ENCODE measurements around the gene ZBTB46. TPM values are rescaled to one million over a fixed set of nuclear protein-coding genes. Genes with fewer than 3 reads are reported as not detected.
"Not testable (repeated sequence)": the region's sequence is repeated elsewhere in the genome, so short reads cannot be mapped to it uniquely, and the experiment has no call there.

ZBTB46 gene
- total RNA-seq, 1 donor from 2014 or later: 11.7 TPM

DNA sequence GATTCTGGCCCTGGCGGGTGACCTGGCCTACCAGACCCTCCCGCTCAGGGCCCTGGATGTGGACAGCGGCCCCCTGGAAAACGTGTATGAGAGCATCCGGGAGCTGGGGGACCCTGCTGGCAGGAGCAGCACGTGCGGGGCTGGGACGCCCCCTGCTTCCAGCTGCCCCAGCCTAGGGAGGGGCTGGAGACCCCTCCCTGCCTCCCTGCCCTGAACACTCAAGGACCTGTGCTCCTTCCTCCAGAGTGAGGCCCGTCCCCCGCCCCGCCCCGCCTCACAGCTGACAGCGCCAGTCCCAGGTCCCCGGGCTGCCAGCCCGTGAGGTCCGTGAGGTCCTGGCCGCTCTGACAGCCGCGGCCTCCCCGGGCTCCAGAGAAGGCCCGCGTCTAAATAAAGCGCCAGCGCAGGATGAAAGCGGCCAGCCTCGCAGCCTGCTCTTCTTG is 92.4 kb downstream of the ZBTB46 start:
- DNase-seq (ENCODE audit: extremely low read depth, low read depth, low spot score): no peak

DNA sequence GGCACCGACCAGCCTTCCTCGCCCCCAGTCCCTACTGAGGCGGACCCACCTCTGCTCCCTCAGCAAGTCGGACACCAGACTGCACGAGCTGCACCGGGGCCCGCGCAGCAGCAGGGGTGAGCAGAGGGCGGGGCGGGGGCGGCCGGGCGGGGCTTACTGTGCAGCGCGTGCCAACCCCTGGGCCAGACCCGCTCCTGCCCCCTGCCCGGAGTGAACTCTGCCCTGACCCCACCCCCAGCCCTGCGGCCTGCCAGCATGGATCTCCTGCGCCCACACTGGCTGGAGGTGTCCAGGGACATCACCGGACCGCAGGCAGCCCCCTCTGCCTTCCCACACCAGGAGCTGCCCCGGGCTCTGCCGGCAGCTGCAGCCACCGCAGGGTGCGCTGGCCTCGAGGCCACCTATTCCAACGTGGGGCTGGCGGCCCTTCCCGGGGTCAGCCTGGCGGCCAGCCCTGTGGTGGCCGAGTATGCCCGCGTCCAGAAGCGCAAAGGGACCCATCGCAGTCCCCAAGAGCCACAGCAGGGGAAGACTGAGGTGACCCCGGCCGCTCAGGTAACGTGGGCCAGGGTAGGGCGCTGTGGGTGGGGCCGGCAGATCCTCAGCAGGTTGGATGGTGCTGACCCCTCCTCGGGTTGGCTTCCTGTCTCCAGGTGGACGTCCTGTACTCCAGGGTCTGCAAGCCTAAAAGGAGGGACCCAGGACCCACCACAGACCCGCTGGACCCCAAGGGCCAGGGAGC is 92.9 kb downstream of the ZBTB46 start:
- no peak for DNase-seq (ENCODE audit: extremely low read depth, low read depth, low spot score)

DNA sequence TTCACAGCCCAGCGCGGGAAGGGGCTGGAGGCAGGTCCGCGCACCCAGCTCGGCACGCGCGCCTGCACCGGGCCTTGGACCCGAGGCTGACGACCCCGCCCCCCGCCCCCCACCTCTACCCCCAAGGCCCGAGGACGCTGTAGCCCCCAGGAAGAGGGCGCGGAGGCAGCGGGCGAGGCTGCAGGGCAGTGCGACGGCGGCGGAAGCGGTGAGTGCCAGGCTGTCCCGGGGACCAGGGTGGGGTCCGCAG is 93.4 kb downstream of the ZBTB46 start:
- DNase-seq (ENCODE audit: extremely low read depth, low read depth, low spot score): no peak

DNA sequence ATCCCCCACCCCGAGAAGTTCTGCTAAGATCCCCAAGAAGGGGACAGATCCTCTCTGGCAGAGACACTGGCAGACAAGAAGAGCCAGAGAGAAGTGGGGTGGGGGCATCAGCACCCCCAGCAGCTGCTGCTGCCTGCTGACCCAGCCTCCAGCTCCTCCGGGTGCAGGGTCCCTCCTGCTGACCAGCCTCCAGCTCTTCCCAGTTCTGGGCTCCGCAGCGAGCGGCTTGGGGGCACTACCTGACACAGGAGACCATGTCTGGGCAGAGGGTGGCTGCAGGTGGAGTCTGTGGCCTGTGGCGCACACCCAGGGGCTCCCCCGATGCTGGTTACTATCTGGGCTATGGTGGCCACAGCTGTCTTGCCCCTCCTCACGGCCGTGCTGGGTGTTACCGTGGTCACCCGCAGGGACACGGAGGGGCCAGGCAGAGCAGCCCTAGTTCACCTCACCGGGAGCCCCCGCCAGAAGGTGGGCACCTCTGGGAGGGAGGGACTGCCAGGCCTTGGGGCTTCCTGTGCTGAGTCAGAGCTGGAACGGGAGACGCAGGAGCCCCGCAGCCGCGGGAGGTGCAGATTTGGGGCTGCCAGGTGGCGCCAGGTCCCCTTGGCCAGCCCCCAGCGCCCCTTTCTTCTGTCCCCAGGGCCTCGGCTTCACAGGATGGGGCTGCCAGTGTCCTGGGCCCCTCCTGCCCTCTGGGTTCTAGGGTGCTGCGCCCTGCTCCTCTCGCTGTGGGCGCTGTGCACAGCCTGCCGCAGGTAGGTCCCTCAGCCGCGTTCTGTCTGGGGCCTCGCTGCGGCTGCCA is 94.0 kb downstream of the ZBTB46 start:
- DNase-seq (ENCODE audit: extremely low read depth, low read depth, low spot score): no peak

DNA sequence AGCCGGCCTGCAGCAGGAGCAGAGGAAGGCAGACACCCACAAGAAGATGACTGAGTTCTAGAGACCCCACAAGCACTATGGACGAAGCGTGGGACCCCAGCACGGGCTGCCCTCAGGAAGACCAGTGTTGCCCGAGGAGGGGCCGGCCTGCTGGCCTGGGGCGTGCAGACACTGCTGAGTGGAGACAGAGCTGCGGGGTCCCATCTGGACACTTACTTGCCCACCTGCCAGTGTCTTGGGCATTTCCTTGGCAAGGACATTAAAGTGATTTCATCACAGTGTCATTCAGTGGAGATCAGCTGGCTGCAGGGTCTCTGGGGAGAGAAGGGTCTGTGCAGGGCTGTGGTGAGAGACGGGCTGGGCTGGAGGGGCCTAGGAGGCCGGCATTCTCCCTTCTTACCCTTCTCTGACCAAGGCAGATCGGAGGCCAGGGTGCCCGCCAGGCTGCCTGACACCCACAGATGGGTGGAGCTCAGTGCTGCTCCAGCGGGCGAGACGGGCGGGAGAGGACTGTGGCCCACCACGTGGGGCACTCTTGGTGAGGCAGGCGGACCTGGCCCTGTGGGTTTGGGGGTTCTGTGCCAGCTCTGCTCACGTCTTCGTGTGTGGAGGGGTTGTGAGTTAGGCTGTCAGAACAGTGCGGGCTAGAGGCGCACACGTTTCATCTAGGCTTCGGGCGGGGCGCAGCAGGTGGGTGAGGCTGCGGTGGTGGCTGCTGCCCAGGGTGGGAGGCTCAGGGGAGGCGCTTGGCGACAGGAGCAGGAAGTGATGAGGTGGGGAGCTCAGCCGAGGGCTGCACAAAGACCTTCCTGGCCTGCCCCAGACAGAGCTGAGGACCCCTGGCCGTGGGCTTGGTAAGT is 95.0 kb downstream of the ZBTB46 start, which contains the start of gene LIME1:
Gene LIME1 (plus strand): TSS at position 806 of the 860 bp plus-strand sequence. CDS start 886 bp downstream, outside the sequence.
- no peak for DNase-seq (ENCODE audit: extremely low read depth, low read depth, low spot score)

DNA sequence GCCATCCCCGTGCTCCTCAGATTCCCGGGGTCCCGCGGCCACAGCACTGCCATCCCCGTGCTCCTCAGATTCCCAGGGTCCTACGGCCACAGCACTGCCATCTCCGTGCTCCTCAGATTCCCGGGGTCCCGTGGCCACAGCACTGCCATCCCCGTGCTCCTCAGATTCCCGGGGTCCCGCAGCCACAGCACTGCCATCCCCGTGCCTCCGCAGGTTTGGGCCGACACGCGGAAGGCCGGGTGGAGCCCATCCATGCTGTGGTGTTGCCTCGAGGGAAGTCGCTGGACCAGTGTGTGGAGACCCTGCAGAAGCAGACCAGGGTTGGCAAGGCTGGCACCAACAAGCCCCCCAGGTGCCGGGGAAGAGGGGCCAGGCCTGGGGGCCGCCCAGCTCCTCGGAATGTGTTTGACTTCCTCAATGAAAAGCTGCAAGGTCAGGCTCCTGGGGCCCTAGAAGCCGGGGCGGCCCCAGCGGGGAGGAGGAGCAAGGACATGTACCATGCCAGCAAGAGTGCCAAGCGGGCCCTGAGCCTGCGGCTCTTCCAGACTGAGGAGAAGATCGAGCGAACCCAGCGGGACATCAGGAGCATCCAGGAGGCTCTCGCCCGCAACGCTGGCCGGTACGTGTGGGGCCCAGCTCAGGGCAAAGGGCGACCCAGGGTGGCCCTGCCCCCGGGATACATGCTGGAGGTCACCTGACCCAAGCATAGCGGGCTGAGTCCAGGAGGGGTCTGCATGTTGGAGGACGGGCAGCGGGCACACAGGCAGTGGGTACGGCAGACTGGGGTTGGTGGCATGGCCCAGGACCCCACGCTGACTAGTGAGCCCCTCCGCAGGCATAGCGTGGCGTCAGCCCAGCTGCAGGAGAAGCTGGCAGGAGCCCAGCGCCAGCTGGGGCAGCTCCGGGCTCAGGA is 95.9 kb downstream of the ZBTB46 start:
- no peak for DNase-seq (ENCODE audit: extremely low read depth, low read depth, low spot score)

DNA sequence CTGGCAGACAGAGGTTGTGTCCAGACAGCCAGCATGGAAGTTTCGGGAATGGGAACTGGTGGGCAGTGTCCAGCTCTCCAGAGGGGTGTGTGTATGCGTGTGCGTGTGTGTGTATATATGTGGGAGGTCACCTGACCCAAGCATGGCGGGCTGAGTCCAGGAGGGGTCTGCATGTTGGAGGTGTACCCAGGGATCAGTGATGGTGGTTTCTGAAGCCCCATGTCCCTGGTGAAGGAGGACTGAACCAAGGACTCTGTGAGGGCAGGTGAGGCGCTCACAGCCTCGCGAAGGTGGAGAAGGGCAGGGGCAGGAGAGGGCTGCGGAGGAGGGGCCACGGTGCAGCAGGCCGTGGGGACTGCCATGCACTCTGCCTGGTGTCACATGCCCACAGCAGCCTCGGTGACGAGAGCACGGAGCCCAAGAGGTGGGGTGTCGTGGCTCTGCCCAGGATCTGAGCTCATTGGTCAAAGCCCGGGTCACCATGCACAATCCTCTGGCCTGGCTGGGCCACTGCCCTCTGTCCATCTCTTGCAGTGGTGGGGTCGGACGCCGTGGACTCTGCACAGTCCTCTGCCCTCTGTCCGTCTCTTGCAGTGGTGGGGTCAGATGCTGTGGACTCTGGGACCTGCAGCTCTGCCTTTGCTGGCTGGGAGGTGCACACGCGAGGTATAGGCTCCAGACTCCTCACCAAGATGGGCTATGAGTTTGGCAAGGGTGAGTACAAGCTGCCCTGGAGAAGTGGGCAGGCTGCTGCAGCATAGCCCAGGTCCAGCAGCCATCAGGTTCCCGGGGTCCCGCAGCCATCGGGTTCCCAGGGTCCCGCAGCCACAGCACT is 96.7 kb downstream of the ZBTB46 start:
- DNase-seq (ENCODE audit: extremely low read depth, low read depth, low spot score): no peak

DNA sequence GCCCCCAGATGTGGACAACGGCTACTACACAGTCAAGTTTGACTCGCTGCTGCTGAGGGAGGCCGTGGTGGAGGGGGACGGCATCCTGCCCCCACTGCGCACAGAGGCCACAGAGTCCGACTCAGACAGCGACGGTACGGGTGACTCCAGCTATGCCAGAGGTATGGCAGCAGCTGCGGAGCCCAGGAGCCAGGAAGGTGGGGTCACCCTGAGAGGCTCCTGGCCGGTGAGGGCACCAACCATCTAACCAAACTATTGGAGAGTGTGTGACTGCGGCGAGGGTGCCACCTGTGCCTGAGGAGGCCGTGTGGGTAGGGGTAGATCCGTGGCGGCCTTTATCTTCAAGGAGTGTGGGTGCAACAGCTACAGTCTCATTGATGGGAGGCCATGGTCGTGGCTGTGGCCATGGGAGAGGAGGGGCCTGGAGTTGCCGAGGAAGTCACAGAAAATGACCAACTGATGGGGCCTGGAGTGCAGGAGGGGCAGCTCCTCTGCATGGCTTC is 97.4 kb downstream of the ZBTB46 start:
- DNase-seq (ENCODE audit: extremely low read depth, low read depth, low spot score): no peak

DNA sequence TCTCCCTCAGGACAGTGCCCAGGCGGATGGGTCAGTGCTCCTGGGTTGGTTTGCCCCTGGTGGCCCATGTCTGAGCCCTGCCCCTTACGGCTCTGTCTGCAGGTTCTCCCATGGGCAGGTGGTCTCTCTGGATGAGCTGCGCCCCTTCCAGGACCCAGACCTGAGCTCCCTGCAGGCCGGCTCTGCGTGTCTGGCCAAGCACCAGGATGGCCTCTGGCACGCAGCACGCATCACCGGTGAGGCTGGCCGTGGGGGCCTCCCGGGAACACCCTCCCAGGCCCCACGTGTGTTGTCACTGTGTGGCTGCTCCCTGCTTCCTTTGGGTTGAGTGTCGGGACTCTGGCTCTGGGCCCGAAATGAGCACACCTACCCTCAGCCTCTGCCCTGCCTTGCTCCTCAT is 97.9 kb downstream of the ZBTB46 start:
- DNase-seq (ENCODE audit: extremely low read depth, low read depth, low spot score): no peak

DNA sequence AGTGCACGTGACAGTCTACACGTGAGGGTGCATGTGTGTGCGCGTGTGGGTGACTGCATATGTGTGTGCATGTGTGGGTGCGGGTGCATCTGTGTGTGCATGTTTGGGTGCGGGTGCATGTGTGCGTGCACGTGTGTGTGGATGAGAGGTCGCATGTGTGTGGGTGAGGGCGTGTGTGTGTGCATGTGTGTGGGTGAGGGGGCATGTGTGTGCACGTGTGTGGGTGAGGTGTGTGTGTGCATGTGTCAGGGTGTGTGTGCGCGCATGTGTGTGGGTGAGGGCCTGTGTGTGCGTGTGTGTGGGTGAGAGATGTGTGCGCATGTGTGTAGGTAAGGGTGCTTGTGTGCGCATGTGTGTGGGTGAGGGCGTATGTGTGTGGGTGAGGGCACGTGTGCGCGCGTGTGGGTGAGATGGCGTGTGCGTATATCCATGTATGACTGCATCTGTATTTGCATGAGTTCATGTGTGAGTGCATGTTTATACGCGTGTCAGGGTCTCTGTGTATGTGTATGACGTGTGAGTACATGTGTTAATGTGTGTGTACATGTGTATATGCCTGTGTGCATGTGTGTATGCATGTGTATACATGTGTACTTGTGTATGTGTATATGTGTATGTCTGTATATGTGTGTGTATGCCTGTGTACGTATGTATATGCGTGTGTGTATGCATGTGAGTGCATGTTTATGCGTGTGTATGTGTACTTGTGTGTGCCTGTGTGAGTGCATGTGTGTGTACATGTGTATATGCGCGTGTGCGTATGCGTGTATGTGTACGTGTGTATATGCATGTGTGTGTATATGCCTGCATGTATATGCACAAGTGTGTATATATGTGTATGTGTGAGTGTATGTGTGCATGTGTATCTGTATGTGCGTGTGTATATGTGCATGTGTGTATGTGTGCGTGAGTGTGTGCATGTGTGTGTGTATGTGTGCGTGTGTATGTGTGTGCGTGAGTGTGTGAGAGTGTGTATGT is 98.7 kb downstream of the ZBTB46 start:
- DNase-seq (ENCODE audit: extremely low read depth, low read depth, low spot score): no peak

DNA sequence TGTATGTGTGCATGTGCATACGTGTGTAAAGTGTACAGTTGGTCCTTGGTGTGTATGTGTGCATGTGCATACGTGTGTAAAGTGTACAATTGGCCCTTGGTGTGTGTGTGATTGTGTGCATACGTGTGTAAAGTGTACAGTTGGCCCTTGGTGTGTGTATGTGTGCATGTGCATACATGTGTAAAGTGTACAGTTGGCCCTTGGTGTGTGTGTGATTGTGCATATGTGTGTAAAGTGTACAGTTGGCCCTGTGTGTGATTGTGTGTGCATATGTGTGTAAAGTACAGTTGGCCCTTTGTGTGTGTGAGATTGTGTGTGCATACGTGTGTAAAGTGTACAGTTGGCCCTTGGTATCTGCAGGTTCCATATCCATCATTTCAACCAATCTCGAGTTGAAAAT is 99.7 kb downstream of the ZBTB46 start:
- no peak for DNase-seq (ENCODE audit: extremely low read depth, low read depth, low spot score)

DNA sequence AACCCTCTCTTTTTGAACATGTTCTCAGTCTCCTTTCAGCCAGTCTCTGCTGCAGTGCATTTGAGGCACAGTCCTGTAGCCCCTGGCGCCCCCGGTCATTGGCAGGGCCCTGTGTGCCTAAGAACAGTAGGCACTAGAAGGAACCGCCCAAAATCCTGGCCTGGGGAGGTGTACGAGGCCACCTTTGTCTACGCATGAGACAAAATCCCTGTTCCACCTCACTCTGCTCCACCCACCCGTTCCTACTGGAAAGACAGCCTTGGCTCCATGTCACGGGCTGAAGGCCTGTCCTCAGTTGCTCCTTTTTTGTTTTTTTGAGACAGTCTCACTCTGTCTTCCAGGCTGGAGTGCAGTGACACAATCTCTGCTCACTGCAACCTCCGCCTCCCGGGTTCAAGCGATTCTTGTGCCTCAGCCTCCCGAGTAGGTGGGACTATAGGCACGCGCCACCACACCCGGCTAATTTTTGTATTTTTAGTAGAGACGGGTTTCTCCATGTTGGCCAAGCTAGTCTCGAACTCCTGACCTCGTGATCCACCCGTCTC is 100.8 kb downstream of the ZBTB46 start:
- not testable (repeated sequence) for DNase-seq (ENCODE audit: extremely low read depth, low read depth, low spot score)

DNA sequence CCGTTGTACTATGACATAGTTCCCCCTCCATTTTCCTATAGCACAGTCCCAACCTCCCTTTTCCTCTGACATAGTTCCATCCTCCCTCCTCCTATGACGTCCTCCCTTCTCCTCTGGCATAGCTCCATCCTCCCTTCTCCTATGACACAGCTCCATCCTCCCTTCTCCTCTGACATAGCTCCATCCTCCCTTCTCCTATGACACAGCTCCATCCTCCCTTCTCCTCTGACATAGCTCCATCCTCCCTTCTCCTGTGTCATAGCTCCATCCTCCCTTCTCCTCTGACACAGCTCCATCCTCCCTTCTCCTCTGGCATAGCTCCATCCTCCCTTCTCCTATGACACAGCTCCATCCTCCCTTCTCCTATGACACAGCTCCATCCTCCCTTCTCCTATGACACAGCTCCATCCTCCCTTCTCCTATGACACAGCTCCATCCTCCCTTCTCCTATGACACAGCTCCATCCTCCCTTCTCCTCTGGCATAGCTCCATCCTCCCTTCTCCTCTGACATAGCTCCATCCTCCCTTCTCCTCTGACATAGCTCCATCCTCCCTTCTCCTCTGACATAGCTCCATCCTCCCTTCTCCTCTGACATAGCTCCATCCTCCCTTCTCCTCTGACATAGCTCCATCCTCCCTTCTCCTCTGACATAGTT is 108.0 kb downstream of the ZBTB46 start:
- not testable (repeated sequence) for DNase-seq (ENCODE audit: extremely low read depth, low read depth, low spot score)

DNA sequence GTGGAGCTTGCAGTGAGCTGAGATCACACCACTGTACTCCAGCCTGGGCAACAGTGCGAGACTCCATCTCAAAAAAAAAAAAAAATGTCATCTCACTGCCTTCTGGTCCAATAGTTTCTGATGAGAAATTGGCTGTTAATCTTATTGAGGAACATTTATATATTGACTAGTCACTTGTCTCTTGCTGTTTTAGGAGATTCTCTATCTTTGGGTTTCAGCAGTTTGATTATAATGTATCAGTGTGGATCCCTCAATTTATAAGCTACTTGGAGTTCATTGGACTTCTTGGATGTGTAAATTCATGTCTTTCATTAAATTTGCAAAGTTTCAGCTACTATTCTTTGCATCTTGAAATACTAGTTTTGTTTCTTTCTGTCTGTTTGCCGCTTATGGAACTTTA is 112.1 kb downstream of the ZBTB46 start:
- no peak for DNase-seq (ENCODE audit: extremely low read depth, low read depth, low spot score)

DNA sequence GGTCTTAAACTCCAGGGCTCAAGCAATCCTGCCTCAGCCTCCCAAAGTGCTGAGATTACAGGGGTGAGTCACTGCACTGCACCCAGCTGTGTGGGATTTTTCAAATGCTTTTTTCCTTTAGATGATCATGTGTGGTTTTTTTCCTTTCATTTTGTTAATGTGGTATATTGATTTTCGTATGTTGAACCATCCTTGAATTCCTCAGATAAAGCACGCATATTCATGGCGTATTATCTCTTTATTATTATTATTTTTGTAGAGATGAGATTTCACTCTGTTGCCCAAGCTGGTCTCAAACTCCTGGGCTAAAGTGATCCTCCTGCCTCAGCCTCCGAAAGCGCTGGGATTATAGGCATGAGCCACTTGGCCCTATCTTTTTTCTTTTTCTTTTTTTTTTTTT is 116.2 kb downstream of the ZBTB46 start:
- DNase-seq (ENCODE audit: extremely low read depth, low read depth, low spot score): no peak

DNA sequence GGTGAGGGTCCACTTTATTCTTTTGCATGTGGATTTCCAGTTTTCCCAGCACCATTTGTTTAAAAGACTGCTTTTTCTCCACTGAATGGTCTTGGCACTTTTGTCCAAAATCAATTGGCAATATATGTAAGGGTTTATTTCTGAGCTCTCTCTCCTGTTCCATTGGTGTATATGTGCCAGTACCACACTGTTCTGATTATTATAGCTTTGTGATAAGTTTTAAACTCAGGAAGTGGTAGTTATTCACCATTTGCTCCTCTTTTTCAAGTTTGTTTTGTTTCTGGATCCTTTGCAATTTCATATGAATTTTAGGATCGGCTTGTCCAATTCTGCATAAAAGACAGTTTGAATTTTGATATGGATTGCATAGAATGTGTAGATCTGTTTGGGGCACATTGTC is 118.9 kb downstream of the ZBTB46 start:
- no peak for DNase-seq (ENCODE audit: extremely low read depth, low read depth, low spot score)

DNA sequence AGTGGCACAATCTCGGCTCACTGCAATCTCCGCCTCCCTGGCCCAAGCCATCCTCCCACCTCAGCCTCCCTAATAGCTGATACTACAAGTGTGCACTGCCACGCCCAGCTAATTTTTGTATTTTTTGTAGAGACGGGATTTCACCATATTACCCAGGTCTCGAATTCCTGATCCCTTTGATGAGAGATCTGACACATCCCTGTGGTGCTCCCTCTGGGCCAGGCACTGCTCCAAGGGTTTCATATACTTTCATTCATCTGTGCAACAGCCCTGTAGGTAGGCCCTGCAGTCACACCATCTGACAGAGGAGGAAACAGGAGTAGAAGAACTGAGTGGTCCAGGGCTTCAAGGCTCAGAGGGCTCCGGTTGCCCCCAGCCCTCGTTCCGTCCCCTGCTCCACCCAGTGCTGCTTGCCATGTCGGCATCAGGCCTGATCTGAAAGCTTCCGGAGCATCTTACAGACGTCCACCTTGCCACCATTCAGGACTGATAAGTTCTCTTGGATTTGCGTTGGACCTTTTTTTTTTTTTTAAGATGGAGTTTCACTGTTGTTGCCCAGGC is 119.9 kb downstream of the ZBTB46 start:
- no peak for DNase-seq (ENCODE audit: extremely low read depth, low read depth, low spot score)
